ENCODE measurements around the gene TACC2. TPM values are rescaled to one million over a fixed set of nuclear protein-coding genes. Genes with fewer than 3 reads are reported as not detected.

The TACC2 gene
- total RNA-seq, 2 experiments from 2014 or later: not detected

DNA sequence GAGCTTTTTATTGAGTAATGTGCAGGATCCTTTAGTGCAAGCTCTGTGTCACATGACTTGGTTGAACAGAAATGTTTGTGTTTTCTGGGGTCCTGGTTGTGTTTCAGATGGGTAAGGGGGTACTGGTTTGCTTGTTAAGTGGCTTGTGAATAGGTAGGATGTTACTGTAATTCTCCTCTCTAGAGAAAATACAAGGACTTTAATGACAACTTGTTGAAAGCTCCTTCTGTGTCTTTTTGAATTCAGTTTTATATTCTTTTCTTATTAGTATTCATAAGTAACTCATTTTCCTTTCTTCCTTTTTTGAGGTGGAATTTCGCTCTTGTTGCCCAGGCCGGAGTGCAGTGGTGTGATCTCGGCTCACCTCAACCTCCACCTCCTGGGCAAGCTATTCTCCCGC is 196.7 kb downstream of the TACC2 start:
- ChIA-PET CTCF (no interaction called here), POLR2A (no interaction called here)
- no peak for DNase-seq
- H3K27ac Mint-ChIP-seq: no peak overlapping the region
- H3K36me3 Mint-ChIP-seq (ENCODE audit: low read depth): no peaks in the 10 kb centered on the region
- H3K9me3 Mint-ChIP-seq: no peaks in the 10 kb centered on the region
- no peaks in the 10 kb centered on the region for H3K4me1 Mint-ChIP-seq
- H3K27me3 Mint-ChIP-seq: peaks cover 3% of the 10 kb centered on the region
- H3K4me3 Mint-ChIP-seq: no peak overlapping the region

DNA sequence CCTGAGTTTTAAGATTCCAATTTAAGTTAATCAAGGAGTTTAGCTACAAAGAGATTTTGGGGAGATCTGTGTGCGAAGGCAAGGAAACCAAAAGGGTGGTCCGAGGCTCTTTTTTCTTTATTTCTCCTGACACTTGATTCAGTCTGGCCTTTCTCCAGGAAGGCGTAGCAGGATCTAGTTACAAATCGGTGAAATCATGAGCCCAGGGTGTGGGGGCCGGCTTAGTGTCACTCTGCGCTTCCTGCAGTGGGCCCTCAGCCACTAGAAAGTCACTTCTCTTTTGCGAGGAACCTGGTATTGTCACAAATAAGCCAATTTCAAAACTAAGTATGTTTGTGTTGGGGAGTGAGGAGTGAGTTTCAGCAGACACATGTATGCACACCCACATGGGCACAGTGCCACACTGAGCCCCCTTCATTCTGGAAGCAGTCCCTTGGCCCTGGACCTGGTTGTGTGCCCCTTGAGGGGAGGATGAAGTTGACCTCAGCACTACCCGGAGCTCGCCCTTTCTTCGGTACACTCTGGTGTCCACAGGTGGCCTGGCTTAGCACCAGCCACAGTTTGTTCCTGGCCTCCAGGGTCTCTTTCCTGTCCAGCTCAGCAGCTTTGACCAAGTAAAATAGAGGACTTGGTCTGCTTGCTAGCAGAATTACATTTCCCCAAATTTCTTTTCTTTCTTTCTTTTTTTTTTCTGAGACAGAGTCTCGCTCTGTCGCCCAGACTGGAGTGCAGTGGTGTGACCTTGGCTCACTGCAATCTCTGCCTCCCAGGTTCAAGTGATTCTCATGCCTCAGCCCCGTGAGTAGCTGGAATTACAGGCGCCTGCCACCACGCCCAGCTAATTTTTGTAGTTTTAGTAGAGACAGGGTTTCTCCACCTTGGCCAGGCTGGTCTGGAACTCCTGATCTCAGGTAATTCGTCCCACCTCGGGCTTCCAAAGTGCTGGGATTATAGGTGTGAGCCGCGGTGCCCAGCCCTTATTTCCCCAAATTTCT is 198.2 kb downstream of the TACC2 start:
- H3K27me3 Mint-ChIP-seq: peaks cover 3% of the 10 kb centered on the region
- H3K9me3 Mint-ChIP-seq: no peaks in the 10 kb centered on the region
- H3K4me1 Mint-ChIP-seq: no peaks in the 10 kb centered on the region
- H3K4me3 Mint-ChIP-seq: no peak overlapping the region
- ChIA-PET POLR2A (no interaction called here), CTCF (no interaction called here)
- no peak overlapping the region for H3K27ac Mint-ChIP-seq
- no peak for DNase-seq
- no peaks in the 10 kb centered on the region for H3K36me3 Mint-ChIP-seq (ENCODE audit: low read depth)

DNA sequence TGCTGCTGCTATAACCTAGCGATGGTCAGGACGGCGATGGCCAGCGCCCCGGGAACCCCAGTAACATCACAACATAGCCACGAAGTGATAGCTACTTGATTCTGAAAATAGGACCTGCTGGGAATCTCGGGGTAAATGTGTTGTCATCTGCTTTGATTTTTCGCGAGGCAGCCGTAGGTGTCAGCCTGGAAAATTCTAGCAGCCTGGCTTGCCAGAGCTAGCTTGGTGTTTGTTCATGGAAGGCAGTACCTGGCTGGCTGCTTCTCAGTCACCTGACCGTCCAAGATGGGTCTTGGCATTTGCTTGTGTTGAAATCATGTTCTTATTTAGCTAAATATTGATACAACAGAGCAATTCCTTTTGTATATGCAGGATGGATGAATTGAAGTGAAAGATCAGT is 199.7 kb downstream of the TACC2 start:
- Mint-ChIP-seq H3K27ac (no peak overlapping the region), H3K4me1 (no peaks in the 10 kb centered on the region), H3K27me3 (no peaks in the 10 kb centered on the region), H3K9me3 (no peaks in the 10 kb centered on the region), H3K36me3 (ENCODE audit: low read depth) (no peaks in the 10 kb centered on the region), H3K4me3 (no peak overlapping the region)
- DNase-seq: no peak
- CTCF ChIA-PET: no interaction called here
- POLR2A ChIA-PET: no interaction called here

DNA sequence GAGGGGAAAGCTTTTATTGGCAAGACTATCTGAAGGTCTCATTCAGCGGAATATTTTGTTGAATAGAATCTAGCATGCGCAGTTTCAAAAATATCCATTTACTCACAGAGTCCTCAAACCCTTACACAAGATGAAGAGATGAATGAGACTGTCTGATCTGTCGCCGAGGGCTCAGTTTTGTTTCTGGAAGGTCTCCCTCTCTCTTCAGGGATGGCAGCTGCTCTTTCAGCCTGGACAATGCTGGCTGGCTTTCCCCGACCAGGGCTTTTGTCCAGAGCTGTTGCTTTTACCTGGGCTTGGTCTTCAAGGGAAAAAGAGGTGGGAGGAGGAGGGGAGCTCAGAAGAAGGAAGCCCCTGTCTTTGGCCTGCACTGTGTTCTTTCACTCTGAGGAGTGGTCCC is 200.2 kb downstream of the TACC2 start:
- no peak overlapping the region for H3K27ac Mint-ChIP-seq
- H3K27me3 Mint-ChIP-seq: no peaks in the 10 kb centered on the region
- H3K4me1 Mint-ChIP-seq: no peaks in the 10 kb centered on the region
- POLR2A ChIA-PET: no interaction called here
- H3K9me3 Mint-ChIP-seq: no peaks in the 10 kb centered on the region
- no peak overlapping the region for H3K4me3 Mint-ChIP-seq
- DNase-seq: no peak
- no peaks in the 10 kb centered on the region for H3K36me3 Mint-ChIP-seq (ENCODE audit: low read depth)
- CTCF ChIA-PET: no interaction called here

DNA sequence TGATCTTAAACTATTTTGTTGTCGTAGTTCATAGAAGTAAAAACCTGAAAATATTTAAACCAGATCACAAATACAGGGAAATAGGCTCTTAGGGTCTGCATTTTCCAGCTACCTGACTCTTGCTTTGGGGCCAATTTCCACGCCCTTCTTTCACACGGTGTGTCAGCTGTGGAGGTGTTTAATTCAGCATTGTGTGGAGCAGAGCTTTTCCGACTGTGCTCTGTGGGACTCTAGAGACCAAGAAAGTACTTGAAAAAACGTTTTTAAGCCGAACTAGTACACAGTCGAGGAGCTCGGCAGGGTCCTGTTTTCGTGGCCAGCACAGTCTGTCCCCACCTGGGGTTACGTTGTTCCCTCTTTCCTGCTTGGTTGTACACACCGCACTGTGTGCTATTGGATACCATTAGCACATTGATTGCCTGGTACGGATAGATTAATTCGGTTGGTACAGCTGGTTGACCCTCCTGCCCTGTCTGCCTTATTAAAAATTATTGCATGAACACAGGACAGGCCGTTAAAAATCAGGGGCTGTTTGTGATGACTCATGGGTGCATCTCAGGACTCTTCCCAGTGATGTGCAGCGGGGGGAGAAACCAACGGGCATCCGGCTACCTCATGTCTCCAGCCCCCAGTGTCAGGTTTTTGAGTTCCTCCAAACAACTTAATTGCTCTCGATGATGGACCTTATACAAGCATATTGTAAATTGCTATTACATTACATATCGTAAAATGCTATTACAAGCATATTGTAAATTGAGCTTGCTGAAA is 201.4 kb downstream of the TACC2 start:
- DNase-seq: no peak
- H3K27ac Mint-ChIP-seq: no peak overlapping the region
- H3K27me3 Mint-ChIP-seq: no peaks in the 10 kb centered on the region
- no peaks in the 10 kb centered on the region for H3K9me3 Mint-ChIP-seq
- POLR2A ChIA-PET: no interaction called here
- no peaks in the 10 kb centered on the region for H3K4me1 Mint-ChIP-seq
- no peaks in the 10 kb centered on the region for H3K36me3 Mint-ChIP-seq (ENCODE audit: low read depth)
- no peak overlapping the region for H3K4me3 Mint-ChIP-seq
- CTCF ChIA-PET: no interaction called here

DNA sequence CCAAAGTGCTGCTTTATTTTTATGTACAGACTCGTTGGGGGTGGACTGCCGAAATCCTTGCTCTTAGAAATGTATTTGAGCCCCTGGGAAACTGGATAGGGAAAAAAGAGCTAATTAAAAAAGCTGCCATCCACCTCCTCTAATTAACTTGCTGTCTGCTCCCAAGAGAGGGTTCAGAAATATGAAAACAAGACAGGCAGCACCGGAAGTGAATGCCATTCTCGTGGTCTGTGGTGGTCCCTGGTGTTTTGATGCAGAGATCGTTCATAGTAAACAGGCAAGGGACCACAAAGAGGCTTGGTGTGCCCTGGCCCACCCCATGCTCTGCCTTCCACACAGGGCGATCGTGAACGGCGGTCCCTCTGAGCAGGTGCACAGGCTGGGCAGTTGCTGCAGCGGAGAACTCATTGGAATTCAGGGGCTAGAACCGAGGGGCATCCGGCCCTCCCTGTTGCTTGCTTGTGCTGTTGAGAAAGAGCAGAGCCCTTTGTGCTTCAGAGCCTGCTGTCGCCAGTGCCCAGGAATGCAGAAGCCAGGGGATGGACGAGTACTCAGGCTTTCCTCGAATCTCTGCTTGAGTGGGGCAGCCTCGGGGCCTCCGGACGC is 203.1 kb downstream of the TACC2 start:
- ChIA-PET POLR2A (no interaction called here), CTCF (no interaction called here)
- Mint-ChIP-seq H3K27ac (no peak overlapping the region), H3K9me3 (no peaks in the 10 kb centered on the region), H3K27me3 (no peaks in the 10 kb centered on the region), H3K4me3 (no peak overlapping the region), H3K36me3 (ENCODE audit: low read depth) (no peaks in the 10 kb centered on the region), H3K4me1 (no peaks in the 10 kb centered on the region)
- no peak for DNase-seq

DNA sequence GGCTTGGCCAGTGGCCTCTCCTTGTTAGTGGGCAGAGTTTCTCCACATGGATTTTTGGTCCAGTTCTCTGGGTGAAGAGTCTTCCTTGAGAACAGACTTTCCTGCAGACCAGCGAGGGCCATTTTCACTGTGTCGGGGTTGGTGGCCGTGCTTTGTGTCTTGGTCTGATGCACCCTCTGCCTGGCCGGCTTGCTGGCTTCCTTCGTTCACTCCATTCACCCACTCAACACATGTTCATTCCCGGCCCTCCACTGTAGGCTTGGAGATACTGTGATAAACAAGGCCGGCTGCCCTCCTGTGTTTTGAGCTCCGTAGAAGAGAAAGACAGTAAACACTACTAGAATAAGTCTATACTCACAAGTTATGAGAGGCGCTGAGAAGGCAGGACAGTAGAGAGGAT is 205.3 kb downstream of the TACC2 start:
- H3K4me3 Mint-ChIP-seq: no peak overlapping the region

DNA sequence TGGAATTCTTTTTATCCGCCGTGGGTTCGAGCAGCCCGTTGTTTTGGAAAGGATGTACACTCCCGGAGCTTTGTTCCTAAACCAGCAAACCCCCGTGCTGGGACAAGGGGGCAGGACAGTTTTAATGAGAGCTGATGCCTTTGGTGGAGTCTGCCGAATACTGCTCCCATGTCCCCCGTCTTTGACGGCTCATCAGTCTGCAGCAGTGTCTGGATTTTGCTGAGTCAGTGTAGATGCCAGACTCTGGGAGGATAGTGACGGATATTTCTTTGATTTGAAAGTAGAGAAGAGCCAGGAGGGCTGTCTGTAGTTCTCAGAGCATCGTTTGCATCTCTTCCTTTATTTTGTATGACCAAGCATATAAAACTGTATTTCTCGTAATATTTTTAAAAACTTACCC is 207.3 kb downstream of the TACC2 start:
- Mint-ChIP-seq H3K4me3 (no peak overlapping the region), H3K4me1 (no peaks in the 10 kb centered on the region), H3K27me3 (no peaks in the 10 kb centered on the region), H3K27ac (no peak overlapping the region), H3K9me3 (no peaks in the 10 kb centered on the region), H3K36me3 (ENCODE audit: low read depth) (no peaks in the 10 kb centered on the region)
- POLR2A ChIA-PET: no interaction called here
- CTCF ChIA-PET: no interaction called here
- no peak for DNase-seq

More for the DNA sequence above, 205.3 kb downstream of the TACC2 start:
- Mint-ChIP-seq H3K4me1 (no peaks in the 10 kb centered on the region), H3K27ac (no peak overlapping the region), H3K36me3 (ENCODE audit: low read depth) (no peaks in the 10 kb centered on the region), H3K27me3 (no peaks in the 10 kb centered on the region), H3K9me3 (no peaks in the 10 kb centered on the region)
- ChIA-PET CTCF (no interaction called here), POLR2A (no interaction called here)
- DNase-seq: no peak

DNA sequence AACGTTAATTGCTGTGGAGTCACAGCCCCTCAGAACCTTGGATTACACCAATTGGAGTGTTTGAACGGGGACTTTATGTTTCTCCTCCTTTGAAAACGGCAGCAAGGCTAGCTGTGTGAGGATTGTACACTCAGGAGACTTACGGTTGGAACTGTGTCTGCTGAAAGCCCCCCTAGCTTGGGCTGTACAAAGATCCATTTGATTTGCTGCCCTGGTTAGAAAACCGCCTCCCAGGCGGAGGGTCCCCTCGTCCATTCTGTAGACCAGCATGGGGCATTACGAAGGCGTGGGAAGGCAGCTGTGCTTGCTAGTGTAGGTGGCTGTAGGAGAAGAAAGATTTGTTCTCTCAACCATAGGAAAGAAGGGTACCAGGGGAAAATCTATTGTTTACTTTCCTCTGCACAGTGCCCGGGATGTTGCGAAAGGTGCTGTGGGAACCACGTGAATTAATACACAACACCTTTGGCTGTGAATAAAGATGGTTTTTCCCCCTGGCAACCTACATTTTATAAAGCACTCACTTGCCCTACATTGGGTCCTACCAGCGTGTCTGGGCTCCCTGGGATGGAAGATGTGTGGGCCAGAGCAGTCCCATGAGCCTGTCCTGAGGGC is 208.8 kb downstream of the TACC2 start:
- Mint-ChIP-seq H3K4me1 (no peaks in the 10 kb centered on the region), H3K4me3 (no peak overlapping the region), H3K9me3 (no peaks in the 10 kb centered on the region)

DNA sequence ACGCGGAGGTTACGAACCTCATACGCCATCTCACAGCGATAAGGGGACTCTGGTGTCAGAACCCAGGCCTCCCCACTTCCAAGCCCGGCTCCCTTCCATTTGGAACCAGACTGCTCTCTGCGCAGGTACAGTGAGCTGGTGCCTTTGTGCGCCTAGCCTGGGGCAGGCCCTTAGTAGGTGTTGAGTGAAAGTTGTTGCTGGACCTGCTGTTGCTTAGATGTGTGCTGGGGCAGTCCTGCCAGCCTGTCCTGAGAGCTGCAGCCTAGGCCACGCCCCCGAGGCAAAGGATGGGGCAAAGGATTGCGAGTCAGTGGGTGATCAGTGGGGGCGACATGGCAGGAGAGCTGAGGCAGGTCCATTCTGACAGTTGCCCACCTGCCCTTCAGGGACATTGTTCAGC is 209.7 kb downstream of the TACC2 start:
- CTCF ChIA-PET: no interaction called here
- no peak overlapping the region for H3K4me3 Mint-ChIP-seq
- DNase-seq: no peak

More for the DNA sequence above, 208.8 kb downstream of the TACC2 start:
- Mint-ChIP-seq H3K36me3 (ENCODE audit: low read depth) (no peaks in the 10 kb centered on the region), H3K27ac (no peak overlapping the region), H3K27me3 (no peaks in the 10 kb centered on the region)
- POLR2A ChIA-PET: no interaction called here
- no peak for DNase-seq
- CTCF ChIA-PET: interaction anchor here (0.6 kb wide), 1 partner anchor 225 kb away, joined by 4 read pairs; no protein-coding TSS in a partner anchor

DNA sequence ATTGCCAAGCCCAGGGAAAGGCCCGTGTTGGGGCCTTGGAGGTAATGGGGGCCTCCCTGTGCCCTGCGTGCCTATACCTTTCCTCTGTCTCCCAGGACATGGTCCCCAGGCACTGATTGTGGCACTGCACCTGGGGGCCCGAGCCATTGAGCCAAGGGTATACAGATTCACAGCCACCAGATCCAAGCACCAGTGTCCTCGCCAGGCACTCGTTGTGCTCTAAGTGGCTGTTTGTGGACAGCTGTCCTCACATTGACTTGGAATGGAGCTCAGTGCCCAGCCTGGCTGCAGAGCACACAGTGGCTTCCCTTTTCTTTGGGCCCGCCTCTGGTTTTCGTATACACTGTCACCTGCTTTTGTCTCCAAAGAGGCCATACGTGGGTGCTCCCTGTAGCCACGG is 210.1 kb downstream of the TACC2 start:
- ChIA-PET CTCF (no interaction called here), POLR2A (no interaction called here)
- no peaks in the 10 kb centered on the region for H3K4me1 Mint-ChIP-seq
- no peak overlapping the region for H3K27ac Mint-ChIP-seq
- DNase-seq: no peak
- H3K4me3 Mint-ChIP-seq: no peak overlapping the region
- H3K9me3 Mint-ChIP-seq: no peaks in the 10 kb centered on the region
- no peaks in the 10 kb centered on the region for H3K36me3 Mint-ChIP-seq (ENCODE audit: low read depth)
- H3K27me3 Mint-ChIP-seq: no peaks in the 10 kb centered on the region

More for the DNA sequence above, 209.7 kb downstream of the TACC2 start:
- POLR2A ChIA-PET: no interaction called here
- Mint-ChIP-seq H3K4me1 (no peaks in the 10 kb centered on the region), H3K36me3 (ENCODE audit: low read depth) (no peaks in the 10 kb centered on the region), H3K9me3 (no peaks in the 10 kb centered on the region), H3K27me3 (no peaks in the 10 kb centered on the region), H3K27ac (no peak overlapping the region)

DNA sequence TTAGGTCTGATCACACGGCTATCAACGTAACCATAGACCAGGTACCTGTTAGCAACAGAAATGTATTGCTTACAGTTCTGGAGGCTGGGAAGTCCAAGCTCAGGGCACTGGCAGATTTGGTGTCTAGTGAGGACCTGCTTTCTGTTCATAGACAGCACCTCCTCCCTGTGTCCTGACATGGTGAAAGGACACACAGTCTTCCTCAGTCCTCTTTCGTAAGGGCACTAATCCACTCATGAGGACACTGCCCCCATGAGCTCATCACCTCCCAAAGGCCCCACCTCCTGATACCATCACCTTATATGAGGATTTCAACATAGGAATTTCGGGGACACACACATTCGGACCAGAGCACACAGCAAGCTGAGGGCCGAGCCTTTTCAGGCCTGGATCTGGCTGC is 210.7 kb downstream of the TACC2 start:
- H3K36me3 Mint-ChIP-seq (ENCODE audit: low read depth): no peaks in the 10 kb centered on the region
- H3K4me3 Mint-ChIP-seq: no peak overlapping the region
- CTCF ChIA-PET: no interaction called here
- H3K27me3 Mint-ChIP-seq: no peaks in the 10 kb centered on the region
- H3K9me3 Mint-ChIP-seq: no peaks in the 10 kb centered on the region
- H3K4me1 Mint-ChIP-seq: no peaks in the 10 kb centered on the region
- no peak for DNase-seq
- POLR2A ChIA-PET: no interaction called here
- H3K27ac Mint-ChIP-seq: no peak overlapping the region

DNA sequence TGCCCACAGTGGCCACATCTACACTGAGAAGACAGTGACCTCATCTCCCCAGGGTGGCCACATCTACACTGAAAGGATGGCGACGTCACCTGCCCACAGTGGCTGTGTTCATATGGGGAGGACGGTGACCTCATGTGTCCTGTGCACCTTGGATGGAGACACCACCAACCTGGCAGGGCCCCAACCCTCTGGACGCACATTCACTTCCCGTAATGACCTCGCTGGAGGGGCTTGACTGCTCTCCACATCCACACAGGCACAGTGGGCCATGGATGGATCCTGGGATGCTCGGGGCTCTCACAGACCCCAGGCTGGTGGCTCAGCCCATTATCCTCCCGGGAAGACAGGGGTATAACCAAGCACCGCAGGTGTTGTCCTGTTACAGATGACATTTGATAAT is 212.4 kb downstream of the TACC2 start:
- Mint-ChIP-seq H3K27me3 (no peaks in the 10 kb centered on the region), H3K4me3 (no peak overlapping the region), H3K4me1 (no peaks in the 10 kb centered on the region), H3K27ac (no peak overlapping the region), H3K9me3 (no peaks in the 10 kb centered on the region), H3K36me3 (ENCODE audit: low read depth) (no peaks in the 10 kb centered on the region)
- ChIA-PET POLR2A (no interaction called here), CTCF (no interaction called here)
- DNase-seq: no peak

Data from activated CD4-positive, alpha-beta memory T cell treated with anti-CD3 and anti-CD28 coated beads, Interleukin-2, amount 10 ng/mL, durations not matched to agents 7 days and 5 days (primary cell).